Keratinocyte (primary cell): ENCODE results near the gene LOXHD1.

Source experiments
- CTCF ChIP-seq, 3 experiments: IDR thresholded peaks in 1 of 3; conservative IDR thresholded peaks in 1 of 3; optimal IDR thresholded peaks in 1 of 3; 2 replicates in 2 of 3; 3 replicates in 1 of 3; pipeline versions ENCODE3 to v1.5.1; 2011; ENCODE audit warnings: low read length in 3 of 3, mild to moderate bottlenecking in 3 of 3, moderate library complexity in 2 of 3, control low read depth in 1 of 3, inconsistent platforms in 1 of 3; ENCODE audit not compliant: insufficient read depth in 2 of 3; ENCODE audit errors: extremely low read depth in 1 of 3
- EZH2 ChIP-seq: IDR thresholded peaks from one replicate; pipeline ENCODE4 v1.6.1; 2012; ENCODE audit warnings: inconsistent platforms, mild to moderate bottlenecking, low read length, moderate library complexity

DNA sequence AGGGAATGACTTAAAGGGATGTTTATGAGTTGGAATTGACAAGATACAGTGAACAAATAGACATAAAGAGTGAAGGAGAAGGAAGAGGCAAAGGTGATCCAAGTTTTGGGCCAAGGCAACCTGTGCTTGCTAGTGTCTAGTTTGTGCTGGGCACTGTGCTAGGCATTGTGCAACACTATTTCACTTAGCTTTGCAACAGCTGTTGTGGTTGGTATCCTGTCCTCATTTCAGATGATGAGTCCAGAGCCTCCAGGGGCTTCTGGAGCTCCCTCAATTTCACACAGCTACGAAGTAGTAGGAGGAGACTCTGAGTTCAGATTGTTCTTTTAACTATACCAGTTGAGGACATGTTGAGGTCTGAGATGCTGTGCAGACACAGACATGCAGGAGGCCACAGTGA lies 18.1 kb upstream of the LOXHD1 start:
- no peak for TF ChIP-seq CTCF (optimal IDR thresholded peaks at IDR 0.05 in 1 of 3, IDR thresholded peaks at IDR 0.05 in 1 of 3, conservative IDR thresholded peaks at IDR 0.05 in 1 of 3; ENCODE audit: extremely low read depth in 1 of 3, insufficient read depth in 2 of 3, low read length in 3 of 3)
- TF ChIP-seq EZH2, result no peak
